Muscle layer of colon (tissue), 2 donors: Measurements from ENCODE around the gene TAOK1.
A peak's percentile ranks its signal among the peaks of the same experiment; 100 is the strongest.

Source experiments
- H3K27ac ChIP-seq: one replicate; pipeline ENCODE4 v1.7.0; 2013; ENCODE audit warnings: low read depth, mild to moderate bottlenecking, low read length, moderate library complexity
- H3K27me3 ChIP-seq, 2 donors: one replicate each; pipeline ENCODE4 v1.7.0; 2013; ENCODE audit warnings: low read length in 2 of 2, mild to moderate bottlenecking in 2 of 2; ENCODE audit not compliant: insufficient read depth in 2 of 2, control insufficient read depth in 1 of 2
- H3K36me3 ChIP-seq: one replicate; pipeline ENCODE4 v1.7.0; 2013; ENCODE audit warnings: mild to moderate bottlenecking, low read length; ENCODE audit not compliant: insufficient read depth
- H3K4me1 ChIP-seq: one replicate; pipeline ENCODE4 v1.7.0; 2013; ENCODE audit warnings: mild to moderate bottlenecking, low read length; ENCODE audit not compliant: insufficient read depth
- H3K4me3 ChIP-seq, 2 donors: one replicate each; pipeline ENCODE4 v1.7.0; 2013; ENCODE audit warnings: low read length in 2 of 2, low read depth in 1 of 2, mild to moderate bottlenecking in 1 of 2, moderate library complexity in 1 of 2
- H3K9ac ChIP-seq: one replicate; pipeline ENCODE4 v1.7.0; 2013; ENCODE audit warnings: low read length
- H3K9me3 ChIP-seq: one replicate; pipeline ENCODE4 v1.7.0; 2013; ENCODE audit warnings: mild to moderate bottlenecking, low read length
- donor health status: abdominal sarcoma.
- donor health status: Adenocarcinoma of cecum.

TAOK1 gene

DNA sequence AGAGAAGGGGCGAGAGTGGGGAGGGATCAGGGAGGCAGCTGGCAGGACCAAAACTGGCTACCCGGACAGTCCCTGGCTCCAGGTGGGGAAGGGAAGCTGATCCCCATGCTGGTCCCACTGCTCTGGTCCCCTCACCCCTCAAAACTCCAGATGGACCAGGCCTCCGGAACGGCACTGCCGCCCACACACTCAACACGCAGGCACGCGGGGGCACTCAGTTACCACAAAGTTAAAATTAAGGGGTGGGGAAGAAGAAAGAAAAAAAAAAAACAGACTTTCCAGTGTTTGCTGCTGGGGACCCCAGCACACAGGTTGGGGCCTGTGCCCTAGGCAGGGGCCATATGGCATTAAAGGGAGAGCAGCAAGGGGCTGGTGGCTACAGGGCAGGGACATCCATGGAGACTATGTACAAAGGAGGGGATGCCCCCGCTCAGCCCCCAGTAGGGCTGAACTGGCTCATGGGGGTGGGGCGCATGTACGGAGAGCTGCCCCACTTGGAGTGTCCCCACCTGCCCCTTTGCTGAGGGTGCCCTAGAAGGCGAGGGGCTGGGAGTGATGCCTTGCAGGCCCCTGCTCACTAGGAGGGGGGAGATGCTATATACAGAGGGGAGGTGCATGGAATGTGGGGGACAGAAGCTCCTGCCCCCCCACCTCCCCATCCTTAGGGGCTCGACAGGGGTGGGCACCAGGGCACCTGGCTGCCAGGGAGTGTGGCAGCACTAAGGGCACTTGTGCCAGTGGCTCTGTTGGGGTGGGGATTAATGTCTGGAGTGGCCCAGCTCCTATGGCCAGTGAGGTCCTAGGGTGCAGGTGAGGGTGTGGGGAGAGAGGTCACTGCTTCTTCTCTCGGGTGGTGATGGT is 183.9 kb downstream of the TAOK1 start:
- Histone ChIP-seq H3K9ac (no peak overlapping the region), H3K36me3 (peaks cover 36% of the 10 kb centered on the region)

DNA sequence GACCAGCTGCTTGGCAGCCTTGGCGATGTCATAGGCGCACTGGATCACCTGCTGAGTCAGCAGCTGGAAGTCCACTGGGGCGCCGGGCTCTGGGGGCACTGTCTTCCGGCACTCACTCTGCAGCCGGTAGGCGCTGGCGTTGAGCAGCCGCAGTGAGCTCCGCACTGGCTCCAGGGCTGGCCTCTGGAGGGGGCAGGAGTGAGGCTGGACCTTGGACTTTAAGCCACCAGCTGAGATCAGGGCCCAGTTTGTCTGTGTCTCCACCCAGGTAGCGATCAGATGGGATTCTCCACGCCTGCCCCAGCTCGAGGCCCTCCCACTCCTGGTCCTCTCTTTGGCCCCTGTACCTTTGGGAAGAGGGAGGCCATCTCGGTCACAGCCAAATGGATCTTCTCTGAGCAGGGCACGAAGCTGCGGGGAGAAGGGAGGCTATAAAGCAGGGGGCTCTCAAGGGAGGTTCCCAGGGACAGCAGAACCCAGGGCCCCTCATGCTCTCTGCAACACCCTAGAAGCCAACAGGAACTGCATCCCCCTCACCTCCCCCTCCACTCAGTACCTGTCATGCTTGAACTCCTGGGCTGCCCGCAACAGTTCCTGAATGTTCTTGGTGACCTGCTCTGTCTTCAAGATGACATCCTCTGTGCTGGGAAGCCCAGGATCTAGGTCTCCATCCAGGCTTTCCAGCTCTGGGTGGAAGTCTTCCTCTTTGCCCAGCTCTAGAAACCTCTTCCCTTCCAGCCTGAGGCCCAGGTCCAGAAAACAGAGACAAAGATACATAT is 184.8 kb downstream of the TAOK1 start:
- Histone ChIP-seq H3K27ac (no peak overlapping the region), H3K4me3 (no peak overlapping the region), H3K9me3 (no peaks in the 10 kb centered on the region), H3K36me3 (peaks cover 44% of the 10 kb centered on the region), H3K27me3 (no peaks in the 10 kb centered on the region), H3K4me1 (peaks cover 27% of the 10 kb centered on the region), H3K9ac (no peak overlapping the region)

More for the DNA sequence above, 183.9 kb downstream of the TAOK1 start:
- Histone ChIP-seq H3K9me3 (no peaks in the 10 kb centered on the region), H3K27me3 (no peaks in the 10 kb centered on the region), H3K27ac (no peak overlapping the region), H3K4me3 (no peak overlapping the region), H3K4me1 (peaks cover 33% of the 10 kb centered on the region)

DNA sequence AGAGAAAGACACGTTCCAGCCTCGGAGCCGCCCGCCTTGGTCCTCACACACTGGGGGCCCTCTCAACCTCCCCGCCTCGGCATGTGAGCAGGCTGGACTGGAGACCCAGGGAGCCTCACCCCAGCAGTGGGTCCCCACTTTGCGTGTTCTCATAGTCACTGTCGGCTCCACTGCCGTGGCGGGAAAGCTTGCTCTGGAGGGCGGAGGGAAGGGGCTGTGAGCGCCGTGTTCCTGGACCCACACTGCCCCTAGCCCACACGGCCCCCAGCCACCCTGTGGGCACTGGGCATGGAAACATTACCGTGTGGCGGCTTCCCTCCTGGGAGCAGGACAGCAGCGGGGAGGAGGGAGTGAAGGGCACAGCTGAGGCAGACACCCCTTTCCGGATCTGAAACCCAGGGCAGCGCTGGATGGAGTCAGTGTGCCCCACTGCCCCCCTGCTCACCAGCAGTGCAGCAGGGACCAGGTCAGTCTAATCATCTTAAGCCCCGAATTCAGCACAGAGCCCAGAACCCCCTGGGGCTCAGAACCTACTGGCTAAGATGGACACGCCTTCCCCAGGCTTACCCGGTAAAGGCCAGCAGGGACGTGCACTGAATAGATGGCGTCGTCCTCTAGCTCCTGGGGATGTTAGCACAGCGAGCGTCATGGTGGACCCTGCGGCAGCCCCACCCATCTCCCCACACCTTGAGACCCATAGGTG is 185.5 kb downstream of the TAOK1 start:
- H3K27ac ChIP-seq = no peak overlapping the region
- no peaks in the 10 kb centered on the region for H3K9me3 ChIP-seq
- peaks cover 46% of the 10 kb centered on the region for H3K36me3 ChIP-seq
- no peak overlapping the region for H3K4me3 ChIP-seq
- no peaks in the 10 kb centered on the region for H3K27me3 ChIP-seq
- peaks cover 27% of the 10 kb centered on the region for H3K4me1 ChIP-seq
- no peak overlapping the region for H3K9ac ChIP-seq

DNA sequence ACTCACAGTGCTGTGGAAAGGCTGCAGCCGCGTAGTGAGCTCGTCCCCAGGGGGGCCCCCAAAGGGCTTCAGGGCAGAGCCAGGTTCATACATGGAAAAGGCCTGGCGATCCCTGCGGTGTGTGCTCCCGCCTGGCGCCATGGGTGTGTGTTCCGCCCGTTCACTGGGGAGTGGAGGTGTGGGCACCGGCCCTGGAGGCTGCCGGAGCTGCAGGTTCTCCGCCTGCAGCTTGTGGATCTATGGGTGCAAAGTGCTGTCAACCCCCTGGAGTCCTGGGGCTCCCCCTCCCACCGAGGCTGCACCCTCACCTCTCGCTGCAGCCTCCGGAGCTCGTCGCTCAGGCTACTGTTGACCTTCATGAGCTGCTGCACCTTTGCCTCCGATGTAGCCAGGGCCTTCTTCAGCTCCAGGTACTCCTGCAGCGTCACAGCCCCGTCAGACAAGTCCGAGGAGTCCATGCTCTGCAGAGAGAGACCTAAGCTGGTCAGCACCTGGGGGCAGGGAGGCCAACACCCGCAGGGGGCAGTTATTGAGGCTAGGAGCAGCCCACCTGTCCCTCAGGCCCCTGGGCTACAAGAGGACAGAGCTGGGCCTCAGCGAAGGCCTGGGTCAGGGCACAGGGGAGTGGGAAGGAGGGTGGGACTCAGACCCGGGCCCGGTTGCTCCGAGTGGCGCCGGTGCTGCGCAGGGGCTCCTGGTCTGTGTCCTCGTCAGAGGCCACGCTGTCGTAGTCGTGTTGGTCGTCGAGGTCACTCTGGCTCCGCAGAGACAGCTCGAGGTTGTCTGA is 186.2 kb downstream of the TAOK1 start:
- Histone ChIP-seq H3K9me3 (no peaks in the 10 kb centered on the region), H3K4me1 (peaks cover 27% of the 10 kb centered on the region), H3K4me3 (no peak overlapping the region), H3K27ac (no peak overlapping the region), H3K36me3 (peaks cover 46% of the 10 kb centered on the region), H3K27me3 (no peaks in the 10 kb centered on the region), H3K9ac (no peak overlapping the region)

DNA sequence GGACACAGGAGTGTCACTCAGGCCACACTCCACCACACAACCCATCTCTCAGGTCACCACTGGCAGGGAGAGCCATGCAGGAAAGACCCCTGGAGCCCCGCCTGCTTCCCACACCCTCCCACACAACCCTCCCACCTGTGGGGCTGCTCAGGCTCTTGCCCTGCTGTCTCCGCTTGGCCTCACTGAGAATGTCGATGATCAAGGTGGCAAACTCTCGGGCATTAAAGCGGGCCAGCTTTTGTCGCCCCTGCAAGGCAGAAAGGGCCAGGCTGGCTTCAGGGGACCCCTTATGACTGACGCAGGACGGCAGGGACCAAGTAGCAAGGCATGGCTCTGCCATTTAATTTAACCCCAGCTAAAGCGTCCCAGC is 186.8 kb downstream of the TAOK1 start:
- Histone ChIP-seq H3K4me1 (peaks cover 24% of the 10 kb centered on the region), H3K36me3 (peaks cover 50% of the 10 kb centered on the region), H3K4me3 (no peak overlapping the region), H3K9ac (no peak overlapping the region), H3K27ac (no peak overlapping the region), H3K27me3 (no peaks in the 10 kb centered on the region), H3K9me3 (no peaks in the 10 kb centered on the region)

DNA sequence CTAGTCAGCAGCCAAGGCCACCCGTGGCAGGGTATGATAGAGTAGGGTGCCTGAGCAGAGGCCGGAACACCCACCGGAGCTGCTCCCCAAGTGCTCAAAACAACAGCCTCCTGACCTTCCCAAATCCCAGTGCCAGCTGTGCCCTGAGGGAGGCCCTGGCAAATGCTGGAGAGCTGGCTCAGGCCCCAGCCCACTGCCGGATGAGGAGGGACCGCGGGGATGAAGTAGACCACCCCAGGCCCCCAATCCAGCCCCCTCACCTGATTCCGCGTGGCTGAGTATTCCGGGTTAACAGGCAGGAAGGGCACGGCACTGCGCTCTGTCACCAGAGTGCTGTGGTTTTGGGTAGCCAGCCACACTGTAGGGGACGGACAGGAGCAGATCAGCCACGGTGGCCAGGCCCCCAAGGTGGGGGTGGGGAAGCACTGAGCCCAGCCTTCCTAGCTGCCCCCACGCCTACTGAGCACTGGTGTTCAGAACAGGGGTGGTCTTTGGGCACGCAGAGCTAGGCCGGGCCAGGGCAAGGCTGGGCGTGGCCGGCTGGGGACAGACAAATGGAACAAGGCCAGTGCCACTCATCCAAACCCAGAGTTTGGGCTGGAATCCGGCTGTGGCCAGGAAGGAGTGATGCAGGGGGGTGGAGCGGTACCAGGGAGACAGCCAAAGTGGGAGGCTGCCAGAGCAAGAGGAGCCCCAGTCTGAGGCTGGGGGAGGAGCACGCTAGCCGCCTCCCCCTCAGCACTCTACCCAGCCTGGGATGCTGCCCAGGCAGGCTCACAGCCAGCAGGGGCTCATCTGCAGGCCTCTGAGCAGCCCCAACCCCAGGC is 187.4 kb downstream of the TAOK1 start:
- H3K4me1 ChIP-seq = peaks cover 20% of the 10 kb centered on the region
- peak overlapping the region; percentile 55 for H3K27ac ChIP-seq
- no peak overlapping the region for H3K9ac ChIP-seq

DNA sequence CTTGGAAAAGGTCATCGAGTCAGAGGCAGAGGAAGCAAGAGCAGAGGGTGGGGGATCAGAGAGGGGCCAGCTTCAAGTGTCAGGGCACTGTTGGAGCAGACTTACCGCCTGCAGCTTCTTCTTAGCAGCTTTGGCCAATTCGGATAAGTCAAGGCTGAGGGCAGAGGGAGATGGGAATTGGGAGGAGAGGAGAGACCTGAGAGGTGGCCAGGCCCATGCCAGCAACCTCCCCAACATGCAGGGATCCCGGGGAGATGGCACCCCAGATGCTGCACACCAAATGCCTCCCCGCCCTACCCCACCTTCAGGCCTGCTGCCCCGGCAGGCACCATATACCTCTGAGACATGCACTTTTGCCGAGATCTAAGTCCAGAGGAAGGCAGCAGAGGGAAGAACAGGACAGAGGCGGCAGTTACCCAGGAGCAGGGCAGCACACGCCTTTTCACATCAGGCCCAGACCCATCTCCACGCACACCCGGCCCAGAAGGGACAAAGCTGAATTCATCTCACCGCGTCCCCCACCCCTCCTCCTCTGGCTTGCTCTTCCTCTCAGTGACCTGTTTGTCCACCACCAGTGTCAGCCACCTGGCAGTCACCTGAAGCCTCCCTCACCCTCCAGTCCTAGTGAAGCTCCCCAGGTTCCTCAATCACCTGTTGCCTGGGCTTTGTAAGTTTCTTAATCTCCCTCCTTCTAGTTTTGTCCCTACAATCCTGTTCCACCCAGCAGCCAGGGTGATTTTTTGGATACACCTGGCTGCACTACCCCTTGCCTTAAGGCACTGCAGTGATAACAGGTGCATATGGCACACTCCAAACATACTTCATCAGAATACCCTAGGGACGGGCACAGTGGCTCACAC is 188.7 kb downstream of the TAOK1 start:
- no peak overlapping the region for H3K4me3 ChIP-seq
- H3K36me3 ChIP-seq = peaks cover 62% of the 10 kb centered on the region
- H3K9me3 ChIP-seq = no peaks in the 10 kb centered on the region
- no peaks in the 10 kb centered on the region for H3K27me3 ChIP-seq
- peaks cover 16% of the 10 kb centered on the region for H3K4me1 ChIP-seq
- no peak overlapping the region for H3K9ac ChIP-seq
- H3K27ac ChIP-seq = no peak overlapping the region

More for the DNA sequence above, 187.4 kb downstream of the TAOK1 start:
- no peaks in the 10 kb centered on the region for H3K27me3 ChIP-seq
- H3K4me3 ChIP-seq = no peak overlapping the region
- H3K9me3 ChIP-seq = no peaks in the 10 kb centered on the region
- H3K36me3 ChIP-seq = peaks cover 56% of the 10 kb centered on the region

DNA sequence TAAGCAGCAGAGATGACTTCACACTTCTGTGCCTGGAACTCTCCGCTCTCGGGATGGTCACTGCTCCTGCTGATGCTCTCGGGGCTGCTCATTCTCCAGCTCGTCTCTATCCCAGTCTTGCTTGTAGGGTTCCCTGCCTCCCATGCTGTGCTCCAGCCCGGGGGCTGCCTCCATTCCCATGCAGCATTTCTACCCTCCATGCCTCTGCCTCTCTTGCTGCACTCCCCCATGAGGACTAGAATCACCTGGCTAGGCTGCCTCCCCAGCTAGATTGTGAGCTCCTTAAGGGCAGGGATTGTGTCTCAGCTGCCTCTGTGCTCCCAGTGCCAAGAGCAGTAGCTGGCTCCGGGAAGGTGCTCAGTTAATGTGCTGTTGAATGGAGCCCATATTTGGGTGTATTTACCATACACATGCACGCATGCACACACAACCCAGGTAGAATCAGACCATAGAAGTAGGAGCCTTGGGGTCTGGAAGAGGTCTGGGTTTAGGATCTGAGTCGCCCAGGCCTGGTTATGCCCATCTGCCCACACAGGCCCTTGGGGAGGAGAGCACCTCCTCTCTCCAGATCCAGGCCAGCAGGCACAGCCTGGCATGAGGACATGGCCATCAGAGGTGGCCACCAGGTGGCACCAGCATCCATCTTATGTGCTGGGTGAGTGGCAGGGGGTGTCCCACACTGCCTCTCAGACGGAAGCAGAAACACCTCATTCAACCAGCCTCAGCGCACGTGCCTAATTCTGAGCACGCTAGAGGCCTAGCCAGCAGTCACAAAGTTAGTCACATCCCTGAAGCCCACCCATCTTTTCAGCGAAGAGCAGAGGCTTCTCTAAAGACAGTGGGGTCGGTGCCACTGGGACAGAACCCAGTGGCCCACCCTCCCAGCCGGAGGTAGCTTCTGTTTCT is 190.0 kb downstream of the TAOK1 start:
- Histone ChIP-seq H3K27me3 (no peaks in the 10 kb centered on the region), H3K9me3 (no peaks in the 10 kb centered on the region), H3K27ac (no peak overlapping the region), H3K4me1 (peaks cover 25% of the 10 kb centered on the region), H3K36me3 (peaks cover 59% of the 10 kb centered on the region), H3K4me3 (no peak overlapping the region), H3K9ac (no peak overlapping the region)

DNA sequence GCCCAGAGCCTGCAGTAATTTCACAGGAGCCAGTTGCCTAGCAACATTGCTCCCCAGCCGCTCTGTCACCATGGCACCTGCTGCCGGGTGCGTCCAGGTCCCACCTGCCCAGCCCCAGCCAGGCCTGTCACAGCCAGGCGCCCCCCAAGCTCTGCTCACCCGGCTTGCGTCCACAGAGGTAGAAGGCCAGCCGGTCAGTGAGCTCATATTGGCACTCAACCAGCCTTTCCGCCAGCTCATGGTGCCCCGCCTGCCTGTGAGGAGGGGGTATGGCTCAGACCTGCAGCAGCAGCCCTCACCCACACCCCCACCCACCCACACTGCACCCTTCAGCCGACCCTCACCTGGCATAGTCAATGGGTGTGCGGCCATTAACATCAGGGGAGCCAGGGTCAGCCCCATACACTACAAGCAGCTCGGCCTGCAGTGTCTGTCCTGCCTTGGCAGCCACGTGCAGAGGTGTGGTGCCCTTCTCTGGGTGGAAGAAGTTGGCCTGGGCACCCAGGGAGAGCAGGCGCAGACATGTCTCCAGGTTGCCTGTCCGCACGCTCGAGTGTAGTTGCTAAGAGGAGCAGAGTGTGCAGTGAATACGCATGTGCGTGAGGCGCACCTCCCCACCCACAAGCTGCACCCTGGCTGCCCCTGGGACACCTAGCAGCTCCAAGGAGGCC is 191.6 kb downstream of the TAOK1 start:
- Histone ChIP-seq H3K36me3 (peaks cover 44% of the 10 kb centered on the region), H3K27me3 (no peaks in the 10 kb centered on the region), H3K9ac (no peak overlapping the region), H3K9me3 (no peaks in the 10 kb centered on the region), H3K27ac (no peak overlapping the region), H3K4me1 (peaks cover 32% of the 10 kb centered on the region), H3K4me3 (no peak overlapping the region)
